GM18858 (cell line): ENCODE results near the gene ZYG11A.

Experiments
- ATAC-seq: cut with Tn5 transposase; IDR thresholded peaks from one replicate; pipeline ENCODE4 v1.9.1; 2021; ENCODE audit not compliant: unreplicated experiment

Gene ZYG11A

DNA sequence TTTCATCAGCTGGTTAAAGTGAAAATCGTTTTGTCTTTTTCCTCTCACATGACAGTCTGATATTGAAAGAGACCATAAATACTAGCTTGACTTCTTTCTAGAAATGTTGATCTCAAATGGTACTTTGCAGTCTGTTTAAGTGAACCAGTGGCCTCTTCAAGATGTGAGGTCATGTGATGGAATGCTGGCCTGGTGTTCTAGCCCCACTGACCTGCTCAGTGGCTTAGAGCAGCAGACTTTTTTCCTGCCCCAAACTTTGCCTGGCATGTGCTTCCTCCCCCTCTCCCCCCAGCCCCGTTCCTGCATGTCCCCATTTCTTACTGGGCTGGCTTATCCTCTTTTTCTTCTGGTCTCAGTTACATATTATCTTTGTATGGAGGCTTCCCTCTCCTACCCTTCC is 34.3 kb downstream of the ZYG11A start:
- no peak for ATAC-seq

DNA sequence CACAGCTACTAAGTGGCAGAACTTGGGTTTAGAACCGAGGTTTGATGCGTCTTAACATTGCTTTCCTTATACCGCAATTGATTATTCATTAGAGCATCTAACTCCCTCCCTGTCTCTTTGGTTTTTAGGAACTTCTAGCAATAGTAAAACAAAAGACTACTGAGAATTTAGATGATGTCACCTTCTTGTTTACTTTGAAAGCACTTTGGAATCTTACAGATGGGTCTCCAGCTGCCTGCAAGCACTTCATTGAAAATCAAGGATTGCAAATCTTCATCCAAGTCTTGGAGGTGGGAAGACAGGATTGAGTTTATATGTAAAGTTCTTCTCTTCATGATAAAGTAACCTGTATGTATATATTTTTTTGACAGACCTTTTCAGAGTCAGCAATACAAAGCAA is 35.0 kb downstream of the ZYG11A start:
- ATAC-seq, result no peak

DNA sequence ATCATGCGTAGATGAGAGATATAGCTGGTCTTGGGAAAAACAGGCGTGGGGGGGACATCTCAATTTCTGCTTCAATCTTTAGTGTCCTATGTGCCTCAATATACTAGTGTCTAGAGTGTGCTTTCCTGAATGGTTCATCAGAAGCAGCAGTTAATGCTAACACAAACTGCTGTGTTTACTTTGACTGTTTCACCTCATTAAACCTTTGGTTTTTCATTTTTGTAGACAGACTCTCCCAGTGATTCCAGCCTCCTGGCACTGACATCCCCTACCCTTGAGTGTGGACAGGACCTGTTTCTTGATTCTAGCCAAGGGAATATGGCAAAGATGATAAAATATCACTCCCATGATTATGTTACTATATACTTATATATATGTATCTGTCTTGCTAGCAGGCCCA is 37.6 kb downstream of the ZYG11A start:
- no peak for ATAC-seq

DNA sequence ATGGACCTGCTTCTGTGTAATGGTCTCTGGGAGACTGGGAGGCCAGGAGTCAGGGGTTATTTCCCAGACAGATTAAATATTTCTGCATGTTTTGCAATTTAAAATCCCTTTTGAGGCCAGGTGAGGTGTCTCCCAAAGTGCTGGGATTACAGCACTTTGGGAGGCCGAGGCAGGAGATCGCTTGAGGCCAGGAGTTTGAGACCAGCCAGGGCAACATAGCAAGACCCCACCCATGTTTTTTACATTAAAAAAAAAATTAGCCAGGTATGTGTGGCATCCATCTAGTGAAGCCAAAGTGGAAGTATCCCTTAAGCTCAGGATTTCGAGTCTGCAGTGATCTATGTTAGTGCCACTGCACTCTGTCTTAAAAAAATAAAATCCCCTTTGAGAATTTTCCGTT is 44.9 kb downstream of the ZYG11A start:
- ATAC-seq, result no peak

DNA sequence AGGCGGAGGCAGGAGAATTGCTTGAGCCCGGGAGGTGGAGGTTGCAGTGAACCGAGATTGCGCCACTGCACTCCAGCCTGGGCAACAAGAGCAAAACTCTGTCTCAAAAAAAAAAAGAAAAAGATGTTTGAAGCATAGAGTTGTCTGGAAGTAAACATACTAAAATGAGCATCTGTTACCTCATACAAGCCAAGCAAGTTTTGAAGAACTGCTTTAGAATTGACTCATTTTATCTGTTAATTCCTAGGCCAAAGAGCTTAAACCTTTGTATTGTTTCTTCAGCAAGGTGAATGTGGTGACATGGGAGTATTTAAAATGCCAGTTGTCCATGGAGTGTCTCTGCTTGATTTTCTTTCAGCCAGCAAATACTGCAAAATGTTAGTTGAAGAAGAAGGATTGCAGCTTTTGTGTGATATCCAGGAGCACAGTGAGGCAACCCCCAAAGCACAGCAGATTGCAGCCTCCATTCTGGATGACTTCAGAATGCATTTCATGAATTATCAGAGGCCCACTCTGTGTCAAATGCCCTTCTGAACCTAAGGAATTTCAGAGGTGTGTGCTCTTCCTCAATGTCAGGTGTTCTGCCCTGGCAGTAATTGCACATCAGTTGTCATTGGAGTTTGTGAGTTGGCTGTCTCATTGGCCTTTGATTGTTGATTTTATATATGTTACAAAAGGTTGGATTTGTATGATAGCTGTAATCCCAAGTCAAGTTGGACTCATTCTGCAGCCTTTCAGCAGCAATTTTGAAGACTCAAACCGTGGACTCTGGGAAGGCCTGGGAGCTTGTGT is 50.1 kb downstream of the ZYG11A start:
- ATAC-seq, result no peak

DNA sequence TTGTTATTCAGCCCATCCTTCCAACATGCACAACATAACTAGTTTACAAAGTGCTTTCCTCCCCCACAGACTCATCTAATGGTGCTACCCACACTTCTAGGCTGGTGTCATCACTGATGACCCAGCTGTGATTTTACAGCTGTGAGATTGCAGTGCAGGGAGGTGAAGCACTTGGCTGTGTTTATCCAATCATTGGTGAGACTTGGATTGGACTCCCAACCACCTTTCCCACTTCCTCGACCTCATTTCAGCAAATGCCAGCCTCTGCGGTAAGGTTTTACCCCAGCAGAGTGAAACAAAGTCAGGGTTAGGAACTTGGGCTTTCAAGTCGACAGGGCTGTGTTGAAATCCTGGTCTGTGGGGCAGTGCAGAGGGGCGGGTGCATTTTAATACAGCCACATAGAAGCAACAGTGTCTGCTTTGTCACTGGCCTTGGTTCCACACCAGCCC is 56.9 kb downstream of the ZYG11A start:
- no peak for ATAC-seq

DNA sequence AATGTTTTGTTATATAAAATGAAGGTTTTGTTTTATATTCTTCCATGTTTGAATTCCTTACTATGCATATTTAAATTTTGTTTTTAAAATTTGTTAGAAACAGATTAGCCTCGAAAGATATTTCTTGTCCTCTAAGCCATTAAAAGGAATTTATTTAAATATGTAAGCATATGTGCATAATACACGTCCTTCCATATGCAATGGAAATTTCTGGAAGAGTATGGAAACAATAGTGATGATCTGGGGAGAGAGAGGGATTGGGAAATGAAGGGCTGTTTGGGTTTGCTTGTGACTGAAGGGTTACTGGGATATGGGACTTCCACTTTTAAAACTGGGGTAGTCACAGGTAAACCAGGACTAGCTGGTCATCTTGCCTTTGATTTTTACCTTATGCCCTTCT is 57.8 kb downstream of the ZYG11A start:
- ATAC-seq, result no peak

DNA sequence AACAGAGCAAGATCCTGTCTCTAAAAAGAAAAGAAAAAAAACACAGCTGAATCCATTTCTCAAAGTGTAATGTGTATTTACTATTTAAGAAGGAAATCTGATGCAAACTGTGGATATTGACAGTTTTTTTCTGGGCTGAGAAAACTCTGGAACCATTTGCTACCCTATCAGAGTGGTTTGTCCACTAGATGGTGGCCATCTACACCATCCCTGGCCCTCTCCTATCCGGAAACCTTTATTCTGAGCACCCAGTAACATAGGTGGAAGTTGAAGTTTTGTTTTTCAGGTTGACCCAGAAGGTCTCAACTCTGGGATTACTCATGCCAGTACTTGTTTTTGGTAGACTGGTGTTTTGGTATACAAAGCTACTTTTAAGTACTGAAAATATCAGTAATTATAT is 58.8 kb downstream of the ZYG11A start:
- ATAC-seq, result no peak

DNA sequence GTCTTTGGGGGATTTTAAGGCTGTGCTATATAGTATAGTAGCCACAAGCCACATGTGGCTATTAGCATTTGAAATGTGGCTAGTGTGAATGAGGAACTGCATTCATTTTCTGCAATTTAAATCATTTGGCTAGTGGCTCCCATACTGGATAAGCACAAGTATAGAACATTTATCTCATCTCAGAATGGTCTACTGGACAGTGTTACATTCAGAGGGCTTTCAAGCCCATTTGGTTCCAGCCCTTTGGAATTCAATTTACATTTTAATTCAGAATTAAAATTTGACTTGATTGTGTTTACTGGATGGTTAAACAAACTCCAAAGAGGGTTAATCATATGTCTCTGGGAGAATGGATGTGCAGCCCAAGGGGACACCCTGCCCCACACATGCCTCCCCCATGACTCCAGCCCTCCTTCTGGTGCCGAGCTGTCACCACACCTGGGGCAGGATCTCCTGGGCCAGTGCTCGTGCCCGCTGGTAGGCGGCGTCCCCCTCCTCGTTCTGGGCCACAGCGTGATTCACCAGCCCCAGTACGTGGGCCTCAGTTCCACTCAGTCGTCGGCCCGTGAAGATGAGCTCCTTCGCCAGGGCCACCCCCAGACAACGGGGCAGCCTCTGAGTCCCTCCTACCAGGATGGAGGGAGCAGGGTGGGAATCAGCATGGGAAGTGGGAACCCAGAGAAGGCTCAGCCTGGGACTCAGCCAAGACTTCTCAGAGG is 61.8 kb downstream of the ZYG11A start:
- ATAC-seq, result no peak

DNA sequence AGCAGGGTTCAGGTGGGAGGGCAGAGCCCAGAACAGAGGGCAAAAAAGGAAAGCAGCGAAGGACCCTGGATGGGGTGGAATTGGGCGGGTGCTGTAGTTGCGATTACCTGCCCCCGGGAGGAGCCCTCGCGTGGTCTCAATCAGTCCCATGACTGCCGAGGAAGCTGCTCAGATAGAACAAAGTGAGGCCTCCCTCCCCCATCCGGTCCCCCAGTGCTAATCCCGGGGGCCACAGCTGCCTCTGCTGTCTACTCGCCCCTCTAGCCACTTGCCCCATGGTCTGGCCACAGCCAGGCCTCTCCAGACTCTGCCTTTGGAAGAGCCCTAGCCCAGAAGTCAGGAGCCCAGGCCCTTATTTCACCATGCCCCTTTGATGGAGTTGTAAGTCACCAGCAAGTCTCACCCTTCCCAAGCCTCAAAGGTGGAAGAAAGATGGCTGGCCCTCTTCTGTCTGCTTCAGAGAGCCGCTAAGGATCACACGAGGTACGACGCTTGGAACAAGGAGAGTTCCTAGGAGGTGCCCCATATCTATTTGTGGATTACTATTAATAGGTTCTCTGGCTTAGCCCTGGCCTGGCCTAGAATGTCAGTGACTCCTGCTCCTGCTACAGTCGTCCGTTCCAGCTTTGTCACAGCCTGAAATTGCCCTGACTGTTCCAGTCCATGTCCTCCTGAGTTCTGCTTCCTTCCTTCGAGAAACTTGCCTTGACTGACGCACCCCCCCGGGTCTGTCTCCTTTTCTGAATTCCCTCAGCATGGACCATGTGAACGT is 62.6 kb downstream of the ZYG11A start:
- no peak for ATAC-seq

DNA sequence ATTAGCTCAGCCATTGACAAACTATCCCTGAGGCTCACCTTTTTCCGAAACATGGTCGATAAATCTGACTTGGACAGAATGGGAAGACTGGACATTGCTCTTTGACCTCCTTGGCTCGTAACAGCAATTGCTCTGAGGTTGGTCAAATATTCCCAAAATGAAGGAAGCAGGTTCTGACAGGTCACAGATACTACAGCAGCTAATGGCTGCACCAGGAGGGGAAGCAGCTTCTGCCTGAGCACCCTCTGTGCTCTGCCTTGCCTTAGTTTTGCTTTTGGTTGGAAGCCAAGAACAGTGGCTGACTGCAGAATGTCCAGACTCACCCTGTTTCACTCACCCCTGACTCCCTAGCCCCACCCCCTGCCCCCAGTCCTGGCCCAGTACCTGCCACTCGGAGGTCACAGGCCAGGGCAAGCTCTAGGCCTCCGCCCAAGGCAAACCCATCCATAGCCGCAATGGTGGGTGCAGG is 63.6 kb downstream of the ZYG11A start:
- no peak for ATAC-seq

DNA sequence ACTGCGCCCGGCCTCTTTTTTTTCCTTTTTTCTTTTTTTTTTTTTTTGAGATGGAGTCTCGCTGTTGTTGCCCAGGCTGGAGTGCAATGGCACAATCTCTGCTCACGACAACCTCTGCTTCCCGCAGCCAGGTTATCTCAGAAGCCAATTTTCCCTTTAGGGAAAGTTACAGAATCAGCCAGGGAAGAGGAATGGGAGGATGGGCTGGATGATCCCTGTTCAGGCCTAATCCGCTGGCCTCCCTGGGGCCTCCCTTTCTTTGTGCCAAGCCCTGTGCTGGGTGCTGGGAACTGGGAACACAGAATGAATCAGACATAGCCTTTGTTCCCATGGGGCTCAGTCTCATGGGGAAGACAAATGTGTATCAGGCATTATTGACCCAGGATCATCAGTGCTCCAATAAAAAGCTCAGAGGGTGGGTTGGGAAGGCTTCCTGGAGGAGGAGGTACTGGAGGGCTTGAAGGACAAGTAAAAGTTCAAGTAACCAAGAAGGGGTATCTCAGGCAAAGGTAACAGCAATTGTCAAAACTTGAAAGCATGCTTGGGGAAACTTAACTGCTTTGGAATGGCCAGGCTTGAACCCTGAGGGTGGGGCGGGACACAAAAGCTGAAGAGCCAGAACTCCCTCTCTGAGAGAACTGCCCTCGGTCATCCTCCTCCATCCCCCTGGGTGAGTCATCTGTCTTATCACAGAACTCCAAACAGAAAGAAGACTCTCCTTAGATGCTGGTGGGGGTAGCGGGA is 64.7 kb downstream of the ZYG11A start:
- ATAC-seq, result no peak

DNA sequence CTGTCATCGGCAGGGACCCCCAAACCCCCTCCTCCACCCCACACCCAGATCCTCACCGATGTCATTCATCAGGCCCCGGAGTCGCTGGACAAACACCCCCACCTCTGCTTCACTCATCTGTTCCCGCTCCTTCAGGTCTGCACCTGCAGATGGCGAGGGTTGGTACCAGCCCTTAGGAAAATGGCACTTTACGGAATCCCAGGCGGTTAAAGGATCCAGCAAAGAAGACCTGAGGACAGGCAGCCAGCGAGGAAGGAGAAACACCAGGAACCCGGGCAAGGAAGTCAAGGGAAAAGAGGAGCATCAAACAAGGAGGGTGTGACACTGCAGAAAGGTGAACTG is 65.2 kb downstream of the ZYG11A start:
- no peak for ATAC-seq

DNA sequence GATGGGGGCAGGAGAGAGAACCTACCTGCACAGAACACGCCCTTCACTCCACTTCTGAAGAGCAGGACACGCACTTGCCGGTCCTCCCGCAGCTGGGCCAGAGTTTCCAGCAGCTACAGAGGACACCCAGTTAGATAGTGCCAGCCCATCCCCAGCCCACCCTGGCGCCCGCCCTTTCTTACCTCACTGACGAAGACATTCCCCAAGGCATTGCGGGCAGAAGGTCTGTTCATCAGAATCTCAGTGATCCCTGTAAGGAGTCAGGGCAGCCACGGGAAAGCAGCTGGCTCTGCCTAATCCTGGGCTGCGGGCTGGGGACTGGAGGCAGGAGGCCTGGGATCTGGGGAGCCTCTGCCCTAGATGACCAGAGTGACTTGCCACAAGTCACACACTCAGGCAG is 69.0 kb downstream of the ZYG11A start:
- no peak for ATAC-seq

DNA sequence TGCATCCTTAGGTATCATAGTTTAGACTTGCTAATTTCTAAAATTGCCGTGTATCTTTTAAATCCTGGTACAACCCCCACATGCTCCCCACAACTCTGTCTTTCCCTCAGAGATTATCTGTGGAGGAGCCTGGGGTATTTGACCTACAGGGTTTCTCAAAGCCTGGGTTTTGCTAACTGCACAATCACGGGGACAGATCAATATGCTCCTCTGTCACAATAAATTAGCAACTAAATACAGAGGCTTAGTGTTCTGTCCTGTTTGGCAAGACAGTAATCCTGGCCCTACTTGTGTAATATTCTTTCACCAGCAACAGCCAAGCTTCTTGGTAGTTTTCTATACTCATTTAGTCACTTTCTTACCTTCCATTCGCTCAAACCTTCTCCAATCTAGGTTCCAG is 70.5 kb downstream of the ZYG11A start:
- no peak for ATAC-seq

DNA sequence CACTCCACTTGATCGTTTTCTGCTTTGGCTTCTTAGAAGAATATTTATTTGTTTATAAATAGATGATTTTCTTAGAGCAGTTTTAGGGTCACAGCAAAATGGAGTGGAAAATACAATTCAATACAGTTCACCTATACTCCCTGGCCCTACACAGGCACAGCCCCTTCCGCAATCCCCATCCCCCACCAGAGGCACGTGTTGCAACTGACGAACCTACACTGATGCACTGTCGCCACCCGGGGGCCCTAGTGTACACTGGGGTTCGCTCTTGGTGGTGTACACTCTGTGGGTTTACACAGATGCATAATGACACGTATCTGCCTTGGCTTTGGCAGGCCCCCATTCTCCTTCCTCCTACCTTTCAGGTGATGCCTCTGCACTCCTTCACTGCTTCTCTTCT is 71.0 kb downstream of the ZYG11A start:
- no peak for ATAC-seq

DNA sequence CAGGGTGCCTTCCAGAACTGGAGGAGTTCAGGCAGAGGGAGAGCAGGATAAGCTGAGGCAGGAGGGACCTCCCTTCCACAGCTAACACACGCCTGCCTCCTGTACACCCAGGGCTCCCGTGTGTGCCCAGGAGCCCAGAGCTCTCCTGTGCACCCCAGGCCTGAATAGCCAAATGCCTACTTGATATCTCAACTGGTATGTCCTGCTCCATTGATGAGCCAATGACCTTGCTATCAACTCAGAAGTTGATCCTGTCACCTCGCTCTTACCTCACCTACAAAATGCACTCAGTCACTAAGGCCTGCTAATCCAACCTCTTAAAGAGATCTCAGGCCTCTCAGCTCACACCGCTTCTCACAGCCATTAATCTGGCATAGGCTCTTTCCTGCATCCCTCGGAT is 71.9 kb downstream of the ZYG11A start:
- no peak for ATAC-seq

DNA sequence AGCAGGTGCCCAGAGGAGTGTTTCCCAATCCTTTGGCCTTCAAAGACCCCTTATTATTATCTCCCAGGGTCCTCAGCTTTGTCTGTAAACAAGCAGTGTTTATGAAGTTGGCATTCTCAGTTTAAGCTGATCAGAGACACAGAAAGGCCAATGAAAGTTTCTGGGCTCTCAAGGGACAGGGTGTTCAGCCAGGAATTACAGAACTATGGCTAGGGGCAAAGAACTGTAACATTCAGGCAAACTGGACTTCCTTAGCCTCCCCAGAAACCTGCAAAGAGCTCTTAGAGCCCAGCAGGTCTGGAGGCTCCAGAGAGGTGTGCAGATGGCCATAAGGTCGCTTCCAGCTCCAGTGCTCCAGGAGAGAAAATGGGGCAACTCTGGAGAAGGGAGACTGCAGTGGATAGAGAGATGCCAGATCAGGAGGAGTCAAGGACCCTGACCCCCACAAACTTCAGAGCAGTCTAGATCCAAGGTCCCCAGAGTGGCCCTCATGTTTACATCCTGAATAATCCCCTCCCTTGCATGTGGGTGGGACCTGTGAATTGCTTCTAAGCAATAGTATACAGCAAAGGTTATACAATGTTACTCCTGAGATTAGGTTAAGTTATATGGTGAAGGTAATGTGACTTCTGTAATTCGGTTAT is 72.8 kb downstream of the ZYG11A start:
- no peak for ATAC-seq

DNA sequence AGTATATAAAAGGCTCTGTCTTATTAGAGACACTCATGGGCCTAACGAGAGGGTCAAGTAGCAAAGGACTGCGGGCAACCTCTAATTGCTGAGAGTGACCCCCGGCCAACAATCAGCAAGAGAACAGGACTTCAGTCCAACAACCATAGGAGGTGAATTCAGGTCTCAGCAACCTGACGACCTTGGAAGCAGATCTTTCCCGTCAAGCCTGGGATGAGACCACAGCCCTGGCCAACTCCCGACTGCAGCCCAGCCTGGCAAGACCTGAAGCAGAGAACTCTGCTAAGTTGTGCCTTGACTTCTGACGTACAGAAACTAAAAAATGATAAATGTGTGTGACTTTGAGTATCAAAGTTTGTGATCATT is 73.3 kb downstream of the ZYG11A start:
- no peak for ATAC-seq

DNA sequence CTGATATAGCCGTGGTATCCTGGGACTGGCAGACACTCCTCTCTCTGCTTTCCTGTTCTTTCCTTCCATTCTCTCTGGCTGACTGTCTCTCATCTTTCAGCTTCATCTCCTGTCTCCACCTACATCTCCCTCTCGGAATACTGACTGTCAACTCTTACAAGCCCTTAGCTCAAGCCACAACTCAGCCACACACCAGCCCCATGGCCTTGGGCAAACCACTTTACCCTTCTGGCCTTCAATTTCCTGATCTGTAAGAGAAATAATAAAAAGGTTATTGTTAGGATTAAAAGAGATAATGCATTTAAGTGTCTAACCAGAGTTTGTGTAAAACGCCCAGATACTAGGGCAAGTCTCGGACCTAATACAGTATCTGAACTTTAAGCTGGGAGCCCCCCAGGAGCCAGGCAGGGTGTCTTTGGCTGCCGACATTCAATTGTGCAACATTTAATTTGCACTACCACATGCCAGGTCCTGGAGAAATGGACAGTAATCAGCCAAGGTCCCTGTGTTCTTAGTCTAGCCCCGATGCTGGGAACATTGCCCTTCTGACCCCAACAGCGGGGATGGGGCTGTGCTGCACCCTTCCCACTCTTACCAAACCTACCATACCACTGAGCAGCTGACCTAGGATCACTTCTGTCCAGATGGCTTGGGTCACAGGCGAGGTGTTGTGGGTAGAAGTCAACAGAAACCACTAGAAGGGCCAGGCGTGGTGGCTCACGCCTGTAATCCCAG is 73.8 kb downstream of the ZYG11A start:
- ATAC-seq, result no peak
